Ascending aorta (tissue), 2 donors: ENCODE results near the gene AKAP13. TPM values are rescaled to one million over a fixed set of nuclear protein-coding genes. Genes with fewer than 3 reads are reported as not detected.
"Not testable (repeated sequence)": the region's sequence is repeated elsewhere in the genome, so short reads cannot be mapped to it uniquely, and the experiment has no call there.

Experiments
- DNase-seq, 2 donors: peaks; one replicate each; pipeline ENCODE4 v3.0.0-alpha.2; 2019; ENCODE audit warnings: low spot score in 2 of 2
- H3K27ac ChIP-seq, 2 donors: fragments of 200-600 bp; sonication (generic); one replicate each; pipeline ENCODE4 v1.5.1; 2016 to 2017; ENCODE audit warnings: mild to moderate bottlenecking in 1 of 2
- H3K27me3 ChIP-seq: fragments of 200-600 bp; sonication (generic); one replicate; pipeline ENCODE4 v1.5.1; 2017
- H3K36me3 ChIP-seq, 2 donors: fragments of 200-600 bp; sonication (generic); one replicate each; pipeline ENCODE4 v1.5.1; 2016
- H3K4me1 ChIP-seq, 2 donors: fragments of 200-600 bp; sonication (generic); one replicate each; pipeline ENCODE4 v1.5.1; 2016 to 2017; ENCODE audit warnings: mild to moderate bottlenecking in 1 of 2
- H3K4me3 ChIP-seq, 2 donors: fragments of 200-600 bp; sonication (generic); one replicate each; pipeline ENCODE4 v1.5.1; 2016 to 2017; ENCODE audit warnings: mild to moderate bottlenecking in 1 of 2
- H3K9me3 ChIP-seq, 2 donors: fragments of 200-600 bp; sonication (generic); one replicate each; pipeline ENCODE4 v1.5.1; 2016
- intact Hi-C: fragments of 100-400 bp; cut with DNase I; formaldehyde crosslinking; loops from one replicate; pipeline ENCODE4 v1.15.1; 2023
- total RNA-seq: library from RNA; depleted of rRNA; stranded (reverse); fragments of >200 nt; gene quantifications from one replicate; pipeline ENCODE4 v1.1.0, GENCODE V29; 2016
- TF ChIP-seq, protein P1 (sequence below), 3 experiments: fragments of 200-600 bp in 2 of 3; fragments of 450-650 bp in 1 of 3; sonication (generic) in 2 of 3; IDR thresholded peaks; one replicate each; pipeline ENCODE4 v1.5.1; 2016 to 2019; ENCODE audit warnings: antibody characterized with exemption in 3 of 3, mild to moderate bottlenecking in 1 of 3, moderate library complexity in 1 of 3

The AKAP13 gene
- total RNA-seq, 1 donor from 2014 or later: 74.3 TPM

DNA sequence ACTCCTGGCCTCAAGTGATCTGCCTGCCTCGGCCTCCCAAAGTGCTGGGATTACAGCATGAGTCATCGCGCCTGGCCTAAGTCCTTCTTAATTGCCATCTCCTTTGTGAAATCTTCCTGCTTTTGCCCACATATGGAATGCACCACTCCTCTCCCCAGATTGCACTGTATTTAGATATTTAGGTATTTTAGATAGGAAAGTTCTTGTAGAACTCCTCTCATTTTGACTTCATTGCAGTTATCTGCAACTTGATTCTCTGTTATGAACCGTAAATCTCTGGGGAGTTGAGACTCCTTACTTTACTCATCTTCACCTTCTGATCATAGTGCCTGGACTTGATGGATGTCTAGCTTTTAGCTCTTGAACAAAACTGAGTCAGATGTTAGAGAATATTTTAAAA lies 150.7 kb downstream of the AKAP13 start:
- Histone ChIP-seq H3K4me3 (no peak overlapping the region), H3K36me3 (peaks cover 7 to 17% of the 10 kb centered on the region in 2 donors), H3K27ac (no peak overlapping the region), H3K27me3 (no peaks in the 10 kb centered on the region), H3K4me1 (peaks cover 11% of the 10 kb centered on the region in 2 donors), H3K9me3 (no peaks in the 10 kb centered on the region)
- no peak for DNase-seq
- intact Hi-C loops: no loop called here
- TF ChIP-seq, protein P1, sequence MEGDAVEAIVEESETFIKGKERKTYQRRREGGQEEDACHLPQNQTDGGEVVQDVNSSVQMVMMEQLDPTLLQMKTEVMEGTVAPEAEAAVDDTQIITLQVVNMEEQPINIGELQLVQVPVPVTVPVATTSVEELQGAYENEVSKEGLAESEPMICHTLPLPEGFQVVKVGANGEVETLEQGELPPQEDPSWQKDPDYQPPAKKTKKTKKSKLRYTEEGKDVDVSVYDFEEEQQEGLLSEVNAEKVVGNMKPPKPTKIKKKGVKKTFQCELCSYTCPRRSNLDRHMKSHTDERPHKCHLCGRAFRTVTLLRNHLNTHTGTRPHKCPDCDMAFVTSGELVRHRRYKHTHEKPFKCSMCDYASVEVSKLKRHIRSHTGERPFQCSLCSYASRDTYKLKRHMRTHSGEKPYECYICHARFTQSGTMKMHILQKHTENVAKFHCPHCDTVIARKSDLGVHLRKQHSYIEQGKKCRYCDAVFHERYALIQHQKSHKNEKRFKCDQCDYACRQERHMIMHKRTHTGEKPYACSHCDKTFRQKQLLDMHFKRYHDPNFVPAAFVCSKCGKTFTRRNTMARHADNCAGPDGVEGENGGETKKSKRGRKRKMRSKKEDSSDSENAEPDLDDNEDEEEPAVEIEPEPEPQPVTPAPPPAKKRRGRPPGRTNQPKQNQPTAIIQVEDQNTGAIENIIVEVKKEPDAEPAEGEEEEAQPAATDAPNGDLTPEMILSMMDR (IDR thresholded peaks at IDR 0.05): no peak

DNA sequence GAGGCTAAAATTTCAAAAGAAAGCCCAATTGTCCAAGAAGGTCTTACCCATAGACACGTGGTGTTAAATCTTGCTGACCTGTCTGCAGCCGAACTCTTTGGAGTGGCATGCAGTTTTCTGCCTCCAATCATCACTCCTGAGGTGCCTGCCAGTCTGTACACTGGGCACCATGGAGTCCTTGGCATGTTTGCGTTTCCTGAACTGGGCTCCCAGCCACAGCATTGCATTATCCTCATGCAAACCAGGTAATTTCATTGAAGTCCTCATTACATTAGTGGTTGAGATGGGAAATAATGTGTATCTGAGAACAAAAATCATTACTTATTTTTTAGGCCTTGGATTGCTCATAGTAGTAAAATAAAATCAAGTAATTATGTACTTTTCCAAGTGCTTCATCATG lies 152.3 kb downstream of the AKAP13 start:
- Histone ChIP-seq H3K27ac (no peak overlapping the region), H3K4me1 (peaks cover 3 to 7% of the 10 kb centered on the region in 2 donors), H3K4me3 (no peak overlapping the region), H3K36me3 (peaks cover 7 to 17% of the 10 kb centered on the region in 2 donors), H3K27me3 (no peaks in the 10 kb centered on the region), H3K9me3 (no peaks in the 10 kb centered on the region)
- DNase-seq: no peak
- TF ChIP-seq, protein P1 (IDR thresholded peaks at IDR 0.05): no peak
- intact Hi-C loops: no loop called here

DNA sequence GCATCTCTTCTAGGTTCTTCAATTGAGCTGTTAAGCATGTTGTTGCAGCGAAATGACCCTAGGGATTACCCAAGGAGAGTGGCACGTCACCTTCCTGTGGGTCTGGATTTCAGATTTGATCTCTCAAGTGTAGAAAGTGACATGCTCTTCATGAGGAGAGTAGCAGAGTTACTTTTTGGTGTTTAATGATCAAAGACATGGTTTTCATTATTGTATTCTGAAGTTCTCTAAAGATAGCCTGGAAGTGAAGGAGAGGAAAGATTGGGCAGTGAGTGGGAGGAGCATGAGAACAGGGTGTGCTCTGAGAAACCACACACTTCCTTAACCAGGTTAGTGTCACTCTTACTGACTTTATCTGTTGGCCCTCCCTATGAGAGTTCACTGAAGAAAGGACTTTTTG lies 153.6 kb downstream of the AKAP13 start:
- Histone ChIP-seq H3K4me1 (peaks cover 0 to 3% of the 10 kb centered on the region in 2 donors), H3K4me3 (no peak overlapping the region), H3K36me3 (peaks cover 7 to 17% of the 10 kb centered on the region in 2 donors), H3K9me3 (no peaks in the 10 kb centered on the region), H3K27ac (no peak overlapping the region), H3K27me3 (no peaks in the 10 kb centered on the region)
- intact Hi-C loops: no loop called here
- TF ChIP-seq, protein P1 (IDR thresholded peaks at IDR 0.05): no peak
- DNase-seq: no peak

DNA sequence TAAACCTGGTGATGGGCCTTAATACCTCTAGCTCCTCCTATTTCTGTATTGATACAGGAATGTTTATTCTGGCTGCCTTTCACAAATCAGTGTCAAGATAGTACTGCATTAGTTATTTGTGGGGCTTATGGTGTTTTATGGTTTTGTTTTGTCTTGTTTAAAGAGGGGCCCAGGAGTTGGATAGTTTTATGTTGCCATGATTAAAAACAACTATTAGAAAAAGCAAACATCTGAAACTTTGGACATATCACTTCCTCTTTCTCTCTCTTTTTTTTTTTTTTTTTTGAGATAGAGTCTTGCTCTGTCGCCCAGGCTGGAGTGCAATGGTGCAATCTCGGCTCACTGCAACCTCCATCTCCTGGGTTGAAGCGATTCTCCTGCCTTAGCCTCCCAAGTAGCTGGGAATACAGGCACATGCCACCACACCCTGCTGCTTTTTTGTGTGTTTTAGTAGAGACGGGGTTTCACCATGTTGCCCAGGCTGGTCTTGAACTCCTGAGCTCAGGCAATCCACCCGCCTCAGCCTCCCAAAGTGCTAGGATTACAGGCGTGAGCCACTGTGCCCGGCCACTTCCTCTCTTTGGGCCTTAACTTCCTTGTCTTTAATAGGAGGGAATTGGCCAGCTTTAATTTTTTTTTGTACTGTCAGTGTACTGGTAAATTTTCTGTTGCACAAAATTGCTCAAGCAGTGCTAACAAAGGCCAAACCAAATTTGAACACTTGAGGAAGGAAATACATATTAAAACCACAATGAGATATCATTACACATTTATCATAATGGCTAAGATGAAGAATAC lies 155.3 kb downstream of the AKAP13 start:
- DNase-seq: peak in 1 of 2 donors; percentile 22
- H3K4me3 ChIP-seq, H3K27me3 ChIP-seq, H3K9me3 ChIP-seq, H3K27ac ChIP-seq, H3K4me1 ChIP-seq, intact Hi-C loops: not testable (repeated sequence)
- peaks cover 7 to 17% of the 10 kb centered on the region in 2 donors for H3K36me3 ChIP-seq

DNA sequence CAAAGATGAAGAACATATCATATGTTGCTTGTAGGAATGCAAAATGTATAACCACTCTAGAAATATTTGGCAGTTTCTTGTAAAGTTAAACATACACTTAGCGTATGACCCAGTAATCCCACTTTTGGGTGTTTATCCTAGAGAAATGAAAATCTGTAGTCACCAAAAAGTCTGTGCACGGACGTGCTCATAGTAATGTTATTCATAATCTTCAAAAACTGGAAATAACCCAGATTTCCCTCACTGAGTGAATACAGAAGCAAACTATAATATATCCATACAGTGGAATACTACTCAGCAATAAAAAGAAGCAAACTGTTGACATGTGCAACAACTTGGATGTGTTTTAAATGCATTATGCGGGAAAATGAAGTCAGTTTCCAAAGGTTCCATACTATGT lies 155.9 kb downstream of the AKAP13 start:
- no peak for DNase-seq
- TF ChIP-seq, protein P1 (IDR thresholded peaks at IDR 0.05): no peak
- intact Hi-C loops: no loop called here
- Histone ChIP-seq H3K27ac (no peak overlapping the region), H3K9me3 (no peaks in the 10 kb centered on the region), H3K36me3 (peaks cover 7 to 17% of the 10 kb centered on the region in 2 donors), H3K27me3 (no peaks in the 10 kb centered on the region), H3K4me1 (peaks cover 0 to 3% of the 10 kb centered on the region in 2 donors), H3K4me3 (no peak overlapping the region)

DNA sequence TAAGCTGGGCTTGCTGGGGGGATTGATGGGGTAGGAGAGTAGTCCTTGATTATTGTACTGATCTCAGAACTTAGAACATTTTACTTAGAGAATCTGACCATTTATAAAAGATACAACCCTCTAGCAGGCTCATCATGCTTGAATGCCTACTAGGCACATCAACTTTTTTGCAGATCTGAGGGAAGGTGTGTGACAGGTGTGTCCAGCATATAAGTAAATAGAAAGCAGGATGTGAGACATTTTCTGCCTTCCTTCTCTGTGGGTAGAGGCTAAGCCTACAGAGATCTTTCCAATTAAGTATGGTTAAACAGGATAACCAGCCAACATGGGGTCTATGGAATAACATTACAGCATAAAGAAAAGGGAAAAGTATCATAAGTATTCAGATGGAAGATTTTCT lies 159.1 kb downstream of the AKAP13 start:
- intact Hi-C loops: no loop called here
- Histone ChIP-seq H3K36me3 (peaks cover 0 to 6% of the 10 kb centered on the region in 2 donors), H3K4me3 (no peak overlapping the region), H3K9me3 (no peaks in the 10 kb centered on the region), H3K4me1 (peaks cover 0 to 4% of the 10 kb centered on the region in 2 donors), H3K27me3 (no peaks in the 10 kb centered on the region), H3K27ac (no peak overlapping the region)
- TF ChIP-seq, protein P1 (IDR thresholded peaks at IDR 0.05): no peak
- no peak for DNase-seq
